ENCODE results near the gene SH3PXD2A.

SH3PXD2A gene

GRCh38 chr10:103552856-103553742, 302.3 kb downstream of the SH3PXD2A start:
- no peak for DNase-seq

GRCh38 chr10:103551619-103552602, 303.5 kb downstream of the SH3PXD2A start:
- DNase-seq: peak; percentile 64

GRCh38 chr10:103550229-103550628, 305.1 kb downstream of the SH3PXD2A start:
- no peak for DNase-seq

- no peak for DNase-seq
Observed at GRCh38 chr10:103549349-103549685, 306.1 kb downstream of the SH3PXD2A start.

GRCh38 chr10:103548581-103549348, 306.6 kb downstream of the SH3PXD2A start:
- no peak for DNase-seq

- no peak for DNase-seq
Observed at GRCh38 chr10:103548006-103548405, 307.4 kb downstream of the SH3PXD2A start.

GRCh38 chr10:103547391-103547946, 307.9 kb downstream of the SH3PXD2A start:
- no peak for DNase-seq

- DNase-seq: no peak
Observed at GRCh38 chr10:103546401-103546800, 309.0 kb downstream of the SH3PXD2A start.

- DNase-seq: no peak
Observed at GRCh38 chr10:103545771-103546281, 309.6 kb downstream of the SH3PXD2A start.

GRCh38 chr10:103545366-103545765, 310.0 kb downstream of the SH3PXD2A start:
- DNase-seq: no peak

- no peak for DNase-seq
Observed at GRCh38 chr10:103544657-103545310, 310.6 kb downstream of the SH3PXD2A start.
